Bronchial epithelial cell (primary cell): Measurements from ENCODE around the gene ORMDL2. TPM values are rescaled to one million over a fixed set of nuclear protein-coding genes. Genes with fewer than 3 reads are reported as not detected.
A peak's percentile ranks its signal among the peaks of the same experiment; 100 is the strongest.

Source experiments
- DNase-seq: peaks from one replicate; pipeline ENCODE4 v3.0.0-alpha.2; 2010; ENCODE audit warnings: low read depth
- FAIRE-seq: peaks from 2 replicates; lab custom pipeline; 2011; peaks lifted over from hg19 to GRCh38; lab: Jason Lieb, UNC
- H3K27me3 ChIP-seq: 2 replicates; pipeline ENCODE4 v1.5.1; 2011; ENCODE audit warnings: low read length; ENCODE audit not compliant: control insufficient read depth, insufficient read depth
- H3K36me3 ChIP-seq: 2 replicates; pipeline ENCODE4 v1.5.1; 2011; ENCODE audit warnings: low read length; ENCODE audit not compliant: control insufficient read depth, insufficient read depth
- H3K4me3 ChIP-seq: 2 replicates; pipeline ENCODE4 v1.5.1; 2011; ENCODE audit warnings: mild to moderate bottlenecking, low read depth, low read length, control low read depth
- CTCF ChIP-seq: IDR thresholded peaks from 2 replicates; pipeline ENCODE4 v1.5.1; 2011; ENCODE audit warnings: mild to moderate bottlenecking, moderate library complexity, low read length, control low read depth, inconsistent platforms; ENCODE audit not compliant: insufficient read depth, severe bottlenecking
- total RNA-seq: library from RNA; depleted of rRNA; stranded (reverse); fragments of >200 nt; gene quantifications from 2 replicates; pipeline ENCODE4 v1.2.1, GENCODE V29; 2014

The ORMDL2 gene
- total RNA-seq, 1 donor from 2014 or later = 46.1 TPM

GRCh38 chr12:55789893-55790292 is 27.9 kb upstream of the ORMDL2 start:
- FAIRE-seq = no peak
- peaks cover 9% of the 10 kb centered on the region for H3K36me3 ChIP-seq
- no peak for DNase-seq
- no peak for TF ChIP-seq CTCF
- no peaks in the 10 kb centered on the region for H3K27me3 ChIP-seq
- H3K4me3 ChIP-seq = no peak overlapping the region

GRCh38 chr12:55795950-55796349 is 21.9 kb upstream of the ORMDL2 start:
- H3K36me3 ChIP-seq = peaks cover 7% of the 10 kb centered on the region
- no peaks in the 10 kb centered on the region for H3K27me3 ChIP-seq
- no peak for TF ChIP-seq CTCF
- no peak overlapping the region for H3K4me3 ChIP-seq
- DNase-seq (no peak), FAIRE-seq (no peak)

- peak; percentile 36 for DNase-seq
- Histone ChIP-seq H3K36me3 (peaks cover 7% of the 10 kb centered on the region), H3K4me3 (no peak overlapping the region), H3K27me3 (no peaks in the 10 kb centered on the region)
- TF ChIP-seq CTCF = peak; percentile 23
- no peak for FAIRE-seq
Measured at GRCh38 chr12:55797068-55797467, 20.8 kb upstream of the ORMDL2 start.

GRCh38 chr12:55797550-55797949 is 20.3 kb upstream of the ORMDL2 start:
- no peak overlapping the region for H3K4me3 ChIP-seq
- FAIRE-seq = no peak
- H3K36me3 ChIP-seq = peaks cover 7% of the 10 kb centered on the region
- no peaks in the 10 kb centered on the region for H3K27me3 ChIP-seq
- no peak for TF ChIP-seq CTCF
- DNase-seq = no peak

- Histone ChIP-seq H3K4me3 (no peak overlapping the region), H3K27me3 (no peaks in the 10 kb centered on the region), H3K36me3 (peaks cover 4% of the 10 kb centered on the region)
- DNase-seq = no peak
- no peak for TF ChIP-seq CTCF
- no peak for FAIRE-seq
Measured at GRCh38 chr12:55806982-55807381, 10.9 kb upstream of the ORMDL2 start.

- no peak for TF ChIP-seq CTCF
- no peaks in the 10 kb centered on the region for H3K27me3 ChIP-seq
- DNase-seq (no peak), FAIRE-seq (no peak)
- H3K36me3 ChIP-seq = peaks cover 3% of the 10 kb centered on the region
- H3K4me3 ChIP-seq = no peak overlapping the region
Measured at GRCh38 chr12:55809274-55809673, 8.6 kb upstream of the ORMDL2 start.
